Stimulated activated CD4-positive, alpha-beta T cell treated with anti-CD3 and anti-CD28 coated beads, Interleukin-4, amount 100 ng/mL, for 1 hour (primary cell): ENCODE results near the gene MAMSTR.
A peak's percentile ranks its signal among the peaks of the same experiment; 100 is the strongest.

Experiments used
- DNase-seq: peaks from one replicate; pipeline ENCODE4 v3.0.0-alpha.2; 2020

Gene MAMSTR

DNA sequence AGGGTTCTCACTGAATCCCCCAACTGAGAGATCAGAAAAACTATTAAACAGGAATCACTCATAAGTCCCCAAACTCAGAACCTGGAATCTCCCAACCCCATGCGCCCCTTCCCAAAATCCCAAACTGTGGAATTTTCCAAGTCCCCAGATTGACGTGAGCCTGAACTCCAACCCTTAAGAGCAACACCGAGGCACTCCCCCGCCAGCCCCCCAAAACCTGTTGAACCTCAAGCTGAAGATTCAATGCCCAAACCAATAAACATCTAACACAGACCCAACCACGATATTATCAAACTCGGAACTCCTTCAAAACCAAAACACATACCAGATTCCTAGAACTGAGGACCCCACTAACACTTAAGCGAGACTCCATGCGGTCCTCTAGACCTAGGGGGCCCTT is 26.6 kb upstream of the MAMSTR start:
- no peak for DNase-seq

DNA sequence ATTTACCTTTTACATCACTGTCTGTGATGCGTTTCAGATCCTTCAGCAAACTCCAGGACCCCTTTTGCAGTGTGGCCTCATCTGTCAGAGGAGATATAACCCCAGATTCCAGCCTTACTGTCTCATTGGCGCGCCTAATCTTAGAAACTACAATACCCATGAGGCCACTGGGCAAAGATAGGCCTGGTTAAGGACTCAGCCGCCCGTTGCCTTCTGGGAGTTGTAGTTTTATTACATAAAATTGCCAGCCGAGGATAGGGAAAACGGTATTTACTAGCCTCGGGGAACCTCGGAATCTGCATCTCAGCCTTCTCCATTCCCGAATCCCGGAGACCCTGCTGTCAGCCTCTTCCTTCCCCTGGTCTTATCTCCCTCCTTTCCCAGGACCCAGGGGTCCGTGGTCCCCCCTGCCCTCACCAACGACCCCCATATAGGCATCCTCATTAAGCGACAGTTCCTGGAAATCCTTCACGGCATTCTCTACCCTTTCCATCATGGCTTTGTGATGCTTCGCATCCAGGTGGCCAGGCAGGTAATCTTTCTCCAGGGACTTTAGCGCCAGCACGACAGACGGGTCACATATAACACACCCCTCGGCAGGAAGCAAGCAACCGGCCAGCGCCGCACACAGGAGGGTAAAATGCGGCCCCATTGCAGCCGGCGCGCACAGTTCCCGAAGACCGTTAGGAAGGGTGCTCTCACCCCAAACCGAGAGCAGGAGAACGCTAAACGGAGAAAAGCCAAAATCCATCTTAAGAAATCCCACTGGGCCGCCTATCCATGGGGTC is 25.9 kb upstream of the MAMSTR start:
- DNase-seq, result peak; percentile 43

DNA sequence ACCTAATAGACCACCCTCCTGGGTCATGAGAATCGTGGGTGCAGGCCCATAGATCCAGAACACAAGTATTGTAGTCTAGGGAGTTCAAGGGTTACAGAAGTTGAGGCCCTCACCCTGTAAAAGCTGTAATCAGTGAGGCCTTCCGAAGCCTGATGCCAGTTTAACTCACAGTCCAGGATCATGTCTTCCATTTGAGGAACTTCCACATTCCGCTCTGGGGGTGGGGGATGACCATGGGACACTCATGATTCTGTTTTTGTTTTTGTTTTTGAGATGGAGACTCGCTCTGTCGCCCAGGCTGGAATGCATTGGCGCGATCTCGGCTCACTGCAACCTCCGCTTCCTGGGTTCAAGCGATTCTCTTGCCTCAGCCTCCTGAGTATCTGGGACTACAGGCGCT is 22.6 kb upstream of the MAMSTR start:
- no peak for DNase-seq

DNA sequence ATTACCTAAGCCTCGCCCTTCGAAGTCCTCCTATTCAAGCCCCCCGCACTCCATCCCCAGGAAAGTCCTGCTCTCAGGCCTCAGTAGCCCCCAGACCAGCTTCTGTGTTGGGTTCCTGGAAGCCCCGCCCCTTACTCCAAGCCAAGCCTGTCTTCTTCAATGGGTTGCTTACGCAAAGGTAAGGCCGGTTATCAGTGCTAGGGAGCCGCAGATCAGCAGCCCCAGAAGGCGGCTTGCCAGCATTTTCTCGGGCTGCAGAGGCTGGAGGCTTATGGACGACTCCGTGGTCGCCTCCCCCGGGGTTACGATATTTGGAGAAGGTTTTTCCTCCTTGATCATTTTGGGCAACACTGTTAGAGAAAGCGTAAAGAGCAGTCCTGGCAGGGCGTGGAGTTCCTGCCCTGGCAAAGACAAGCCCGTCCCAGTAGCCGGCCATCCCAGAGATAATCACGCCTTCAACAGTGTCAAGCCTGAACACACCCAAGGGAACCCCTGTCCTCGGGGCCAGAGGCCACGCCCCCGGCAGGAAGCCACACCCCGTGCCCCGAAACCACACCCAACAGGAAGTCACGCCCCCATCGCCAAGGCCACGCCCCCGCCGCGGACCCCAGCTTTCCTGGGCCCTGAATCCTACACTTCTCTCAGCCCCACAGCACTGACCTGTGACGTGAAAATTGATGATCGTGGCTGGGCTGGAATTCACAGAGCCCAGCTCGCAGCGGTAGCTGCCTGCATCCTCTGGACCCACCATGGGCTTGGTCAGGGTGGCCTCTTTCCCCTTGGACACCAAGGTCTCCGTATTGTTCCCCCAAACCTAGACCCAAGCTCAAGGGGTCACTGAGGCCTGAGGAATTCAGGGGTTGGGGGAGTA is 21.8 kb upstream of the MAMSTR start:
- DNase-seq, result peak; percentile 42

DNA sequence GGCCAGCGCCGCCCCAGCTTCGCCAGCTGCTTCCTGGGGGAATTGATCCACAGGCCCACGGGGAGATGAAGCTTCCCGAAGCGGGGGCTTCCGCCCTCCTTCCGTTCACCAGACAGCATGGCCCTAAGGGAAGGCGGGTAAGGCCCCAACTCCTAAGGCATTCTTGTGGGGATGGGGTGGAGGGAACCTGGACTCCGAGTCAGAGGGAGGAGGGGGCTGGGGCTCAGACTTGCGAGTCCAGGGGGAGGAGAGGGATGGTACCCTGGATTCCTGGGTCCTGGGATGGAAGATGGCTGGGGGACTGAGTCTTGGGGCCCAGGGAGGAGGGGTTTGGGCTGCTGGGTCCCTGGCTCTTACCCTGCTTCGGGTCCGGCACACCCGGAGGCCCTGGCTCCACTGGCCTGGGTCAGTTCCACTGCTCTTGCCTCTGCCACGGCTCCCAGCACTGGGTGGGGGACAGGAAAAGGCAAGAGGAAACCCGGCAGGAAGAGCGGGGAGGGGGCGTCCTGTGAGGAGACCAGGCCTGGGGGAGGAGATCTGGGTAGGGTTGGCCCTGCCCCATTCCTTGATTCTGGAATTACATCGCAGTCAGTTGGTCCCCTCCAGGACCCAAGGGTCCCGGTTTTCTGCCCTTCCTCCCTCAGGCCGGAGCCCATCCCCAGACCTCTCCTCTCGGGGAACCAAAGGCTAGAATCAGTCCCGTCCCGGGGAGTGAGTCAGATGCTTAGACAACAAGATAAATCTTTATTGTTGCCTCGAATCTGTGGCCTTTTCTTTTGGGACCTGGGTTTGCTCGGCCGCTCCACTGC is 20.8 kb upstream of the MAMSTR start, which contains the start of gene RASIP1:
Gene RASIP1 (minus strand): TSS at position 447 of the 809 bp plus-strand sequence. CDS start 328 bp downstream, at position 119.
- DNase-seq, result no peak

- DNase-seq, result peak; percentile 14
These were observed 20.1 kb upstream of the MAMSTR start for GRCh38 chr19:48739404-48740163.

DNA sequence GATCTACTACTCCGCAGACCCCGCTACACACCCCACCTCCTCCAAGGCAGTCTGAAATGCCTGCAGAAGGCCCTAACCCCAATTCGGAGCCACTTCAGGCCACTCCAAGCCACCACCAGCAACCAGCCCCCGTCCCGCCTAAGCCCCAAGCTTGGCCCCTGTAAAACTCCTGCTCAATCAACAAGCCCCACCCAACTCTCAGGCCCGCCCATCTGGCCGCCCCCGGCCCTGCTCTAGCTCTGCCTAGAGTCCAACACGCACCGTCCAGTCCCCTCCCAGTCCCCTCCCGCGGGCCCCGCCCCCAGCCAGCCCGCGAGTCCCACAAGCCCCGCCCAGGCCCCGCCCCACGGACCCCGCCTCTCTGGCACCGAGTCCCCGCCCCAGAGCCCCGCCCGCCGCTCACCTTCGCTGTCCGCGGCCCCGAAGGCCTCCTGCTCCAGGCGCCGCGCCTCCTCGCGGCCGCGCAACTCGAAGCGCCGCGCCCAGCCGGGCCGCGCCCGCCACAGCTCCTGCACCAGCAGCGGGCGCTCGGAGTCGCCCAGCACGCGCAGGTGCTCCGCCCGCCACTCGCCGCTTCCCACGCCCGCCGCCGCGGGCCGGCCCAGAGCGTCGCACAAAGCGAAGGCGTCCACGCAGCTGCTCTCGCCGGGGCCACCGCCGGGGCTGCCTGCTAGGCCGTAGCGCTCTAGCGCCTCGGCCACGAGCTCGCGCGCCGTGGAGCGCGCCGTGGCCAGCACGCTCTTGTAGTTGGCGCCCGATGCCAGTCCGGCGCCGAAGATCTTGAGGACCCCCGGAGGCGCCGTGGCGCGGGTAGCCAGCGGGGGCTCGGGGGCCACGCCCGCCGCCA is 19.3 kb upstream of the MAMSTR start:
- DNase-seq, result peak; percentile 93

GRCh38 chr19:48737360-48737998 is 18.0 kb upstream of the MAMSTR start:
- no peak for DNase-seq

DNA sequence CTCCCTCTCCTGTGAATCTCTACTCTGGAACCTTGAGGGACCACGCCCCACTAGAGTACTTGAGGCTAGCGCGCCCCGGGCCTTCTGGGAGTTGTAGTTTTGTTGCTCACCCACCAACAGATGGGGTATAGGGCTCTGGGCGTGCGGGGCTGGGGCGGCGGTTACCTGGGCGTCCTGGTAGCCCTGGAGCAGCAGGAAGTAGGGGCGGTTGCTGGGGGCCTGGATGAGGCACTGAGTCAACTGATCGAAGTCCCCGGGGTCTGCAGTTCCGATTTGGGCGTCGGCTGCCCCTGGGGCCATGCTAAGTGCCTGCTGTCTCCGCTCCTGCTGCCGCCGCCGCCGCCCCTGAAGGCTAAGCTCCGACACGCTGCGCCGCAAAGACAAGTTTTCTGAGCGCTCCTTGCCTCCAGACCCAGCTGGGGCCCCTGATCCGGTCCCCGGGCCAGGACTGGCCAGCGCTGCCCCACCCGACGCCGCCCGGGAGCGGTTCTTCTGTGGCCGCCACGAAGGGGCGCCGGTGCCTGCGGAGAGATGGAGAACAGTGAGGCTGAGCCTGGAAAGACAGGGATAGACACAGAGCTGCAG is 15.6 kb upstream of the MAMSTR start:
- DNase-seq, result no peak

GRCh38 chr19:48734625-48735024 is 15.1 kb upstream of the MAMSTR start:
- DNase-seq, result no peak

- no peak for DNase-seq
These were observed 11.9 kb upstream of the MAMSTR start for GRCh38 chr19:48731452-48731851.

- no peak for DNase-seq
These were observed 9.6 kb upstream of the MAMSTR start for GRCh38 chr19:48728911-48729664.

GRCh38 chr19:48726556-48726955 is 7.0 kb upstream of the MAMSTR start:
- DNase-seq, result no peak

DNA sequence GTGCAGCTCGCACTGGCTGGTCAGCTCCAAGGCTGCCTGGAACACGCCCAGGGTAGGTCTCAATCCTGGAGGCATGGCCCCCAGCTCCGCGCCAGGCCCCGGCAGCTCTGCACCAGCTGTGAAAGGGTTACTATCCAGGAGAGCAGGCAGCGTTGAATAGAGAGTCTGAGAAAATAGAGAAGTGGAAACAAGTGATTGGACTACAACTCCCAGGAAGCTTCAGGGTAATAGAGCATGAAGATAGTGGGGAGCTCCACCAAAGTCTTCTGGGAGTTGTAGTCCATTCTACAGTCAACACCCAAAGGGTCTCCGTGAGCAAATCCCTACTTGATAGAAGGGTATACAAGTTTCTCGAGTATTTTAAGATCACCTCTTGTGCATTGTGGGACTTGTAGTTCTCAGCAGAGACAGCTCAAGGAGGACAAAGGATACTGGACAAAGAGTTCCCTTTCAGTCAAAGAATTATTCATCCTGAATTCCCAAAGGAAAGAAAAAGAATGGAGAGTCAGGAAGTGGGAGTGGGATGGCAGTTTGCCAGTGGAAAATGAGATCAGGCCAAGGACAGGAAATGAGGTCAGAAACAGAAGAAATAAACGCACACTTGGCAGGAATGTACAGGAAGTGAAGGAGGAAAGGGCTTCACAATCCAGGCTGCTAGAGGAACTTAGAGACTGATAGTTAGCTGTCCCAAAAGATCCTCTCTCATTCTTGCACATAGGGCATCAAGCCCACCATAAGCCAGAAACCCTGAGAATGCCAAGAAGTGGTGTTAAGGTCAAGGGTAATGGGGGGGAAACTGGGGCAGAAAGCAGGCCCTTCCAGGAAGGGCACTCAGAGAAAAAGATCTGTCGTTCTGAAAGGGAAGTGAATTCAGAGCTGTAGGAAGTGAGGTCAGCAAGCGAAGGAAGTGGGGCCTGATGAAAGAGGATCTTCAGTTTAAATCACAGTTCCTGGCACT is 5.5 kb upstream of the MAMSTR start:
- DNase-seq, result no peak

GRCh38 chr19:48722196-48722708 is 2.7 kb upstream of the MAMSTR start:
- no peak for DNase-seq

- DNase-seq, result peak; percentile 90
These were observed 1.2 kb upstream of the MAMSTR start for GRCh38 chr19:48720613-48721296.

GRCh38 chr19:48720251-48720612 is 707 bp upstream of the MAMSTR start:
- no peak for DNase-seq
